ENCODE data around the gene TTC17.

Gene TTC17

GRCh38 chr11:43489869-43490465 lies 131.2 kb downstream of the TTC17 start:
- Histone ChIP-seq H3K36me3 (replicated peaks in 1 of 2; ENCODE audit: control insufficient read depth in 2 of 2, insufficient read depth in 2 of 2, low read length in 2 of 2) (peaks cover 20 to 93% of the 10 kb centered on the region in 2 donors), H2BK120ac (ENCODE audit: low read depth, low read length) (no peak overlapping the region), H2BK12ac (ENCODE audit: low read length) (no peak overlapping the region)

DNA sequence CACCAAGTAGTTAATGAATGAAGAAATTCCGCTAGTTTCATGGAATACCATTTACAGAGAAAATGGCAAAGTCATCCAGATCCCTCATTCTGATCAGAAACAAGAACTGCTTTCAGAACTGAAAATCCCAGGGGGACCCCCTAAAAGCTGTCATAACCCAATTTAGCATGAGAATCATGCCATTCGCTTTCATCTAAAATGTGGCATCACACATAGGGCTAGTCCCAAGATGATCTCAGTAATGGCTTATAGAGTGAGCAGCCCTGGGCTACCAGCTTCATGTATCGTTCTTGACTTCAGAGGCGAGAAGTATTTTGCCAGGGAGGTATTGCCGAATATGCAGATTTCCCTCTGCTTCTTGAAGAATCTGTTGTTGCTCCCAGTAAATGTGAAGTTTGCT lies 134.0 kb downstream of the TTC17 start:
- no peak overlapping the region for H2BK120ac ChIP-seq (ENCODE audit: low read depth, low read length)
- no peak overlapping the region for H3K18ac ChIP-seq (ENCODE audit: low read length)
- H2AFZ ChIP-seq (ENCODE audit: low read length), result no peak overlapping the region
- no peak overlapping the region for H3K27ac ChIP-seq (replicated peaks; ENCODE audit: low read length)
- WGBS, 2 donors (ENCODE audit: extremely low coverage in 2 of 2, insufficient read length in 2 of 2, insufficient replicate concordance in 1 of 2), result no CpG with 5 or more reads among the region's 5 CpGs
- no peak overlapping the region for H3K23ac ChIP-seq (ENCODE audit: low read depth, low read length, poor library complexity)
- no peak overlapping the region for H3K9ac ChIP-seq (ENCODE audit: low read depth, low read length, poor library complexity)
- no peak overlapping the region for H2BK12ac ChIP-seq (ENCODE audit: low read length)
- no peak overlapping the region for H4K91ac ChIP-seq (ENCODE audit: low read depth, low read length, poor library complexity)
- H3K36me3 ChIP-seq (replicated peaks in 1 of 2; ENCODE audit: control insufficient read depth in 2 of 2, insufficient read depth in 2 of 2, low read length in 2 of 2), result peaks cover 20 to 78% of the 10 kb centered on the region in 2 donors
- H3K9me3 ChIP-seq (replicated peaks in 1 of 2; ENCODE audit: control insufficient read depth in 2 of 2, insufficient read depth in 1 of 2, low read depth in 1 of 2, low read length in 2 of 2), result no peaks in the 10 kb centered on the region
- no peak overlapping the region for H4K8ac ChIP-seq (ENCODE audit: low read depth, low read length)
- no peak overlapping the region for H3K14ac ChIP-seq (ENCODE audit: low read length)
- no peak overlapping the region for H2BK5ac ChIP-seq (ENCODE audit: low read length)
- H3K4ac ChIP-seq (ENCODE audit: low read length), result no peak overlapping the region
- peaks cover under 1% of the 10 kb centered on the region for H3K79me1 ChIP-seq (ENCODE audit: low read depth, low read length)
- H3K4me1 ChIP-seq (ENCODE audit: control insufficient read depth in 2 of 2, insufficient read depth in 1 of 2, low read depth in 1 of 2, low read length in 2 of 2), result peaks cover 0 to 2% of the 10 kb centered on the region in 2 donors
- no peak overlapping the region for H2AK5ac ChIP-seq (ENCODE audit: low read depth, low read length)
- no peak overlapping the region for H2BK15ac ChIP-seq (ENCODE audit: low read length)
- H3K4me2 ChIP-seq (ENCODE audit: insufficient read depth, low read length, poor library complexity, severe bottlenecking), result no peak overlapping the region
- no peak for DNase-seq (ENCODE audit: low spot score)
- H3K27me3 ChIP-seq (ENCODE audit: control insufficient read depth in 3 of 3, insufficient read depth in 3 of 3, low read depth in 1 of 3, low read length in 3 of 3), result peaks cover 0 to 2% (median 0%) of the 10 kb centered on the region in 3 experiments
- no peak overlapping the region for H3K4me3 ChIP-seq (ENCODE audit: low read length in 2 of 2)

More at GRCh38 chr11:43489869-43490465, 131.2 kb downstream of the TTC17 start:
- Histone ChIP-seq H3K14ac (ENCODE audit: low read length) (no peak overlapping the region), H4K91ac (ENCODE audit: low read depth, low read length, poor library complexity) (no peak overlapping the region), H3K4ac (ENCODE audit: low read length) (no peak overlapping the region), H2BK15ac (ENCODE audit: low read length) (no peak overlapping the region), H3K79me1 (ENCODE audit: low read depth, low read length) (peaks cover 3% of the 10 kb centered on the region), H4K8ac (ENCODE audit: low read depth, low read length) (no peak overlapping the region), H2BK5ac (ENCODE audit: low read length) (no peak overlapping the region), H3K27me3 (ENCODE audit: control insufficient read depth in 3 of 3, insufficient read depth in 3 of 3, low read depth in 1 of 3, low read length in 3 of 3) (peaks cover 0 to 2% (median 0%) of the 10 kb centered on the region in 3 experiments), H3K4me2 (ENCODE audit: insufficient read depth, low read length, poor library complexity, severe bottlenecking) (no peak overlapping the region), H3K23ac (ENCODE audit: low read depth, low read length, poor library complexity) (no peak overlapping the region), H2AK5ac (ENCODE audit: low read depth, low read length) (no peak overlapping the region), H3K9ac (ENCODE audit: low read depth, low read length, poor library complexity) (no peak overlapping the region), H3K9me3 (replicated peaks in 1 of 2; ENCODE audit: control insufficient read depth in 2 of 2, insufficient read depth in 1 of 2, low read depth in 1 of 2, low read length in 2 of 2) (no peaks in the 10 kb centered on the region), H3K4me1 (ENCODE audit: control insufficient read depth in 2 of 2, insufficient read depth in 1 of 2, low read depth in 1 of 2, low read length in 2 of 2) (no peaks in the 10 kb centered on the region), H3K18ac (ENCODE audit: low read length) (no peak overlapping the region), H3K27ac (replicated peaks; ENCODE audit: low read length) (no peak overlapping the region), H2AFZ (ENCODE audit: low read length) (no peak overlapping the region), H3K4me3 (ENCODE audit: low read length in 2 of 2) (no peak overlapping the region)
- WGBS, 2 donors (ENCODE audit: extremely low coverage in 2 of 2, insufficient read length in 2 of 2, insufficient replicate concordance in 1 of 2), result no CpG with 5 or more reads among the region's 5 CpGs
- no peak for DNase-seq (ENCODE audit: low spot score)

- Histone ChIP-seq H3K4me3 (ENCODE audit: low read length in 2 of 2) (no peak overlapping the region), H4K91ac (ENCODE audit: low read depth, low read length, poor library complexity) (no peak overlapping the region), H3K4me2 (ENCODE audit: insufficient read depth, low read length, poor library complexity, severe bottlenecking) (no peak overlapping the region), H2BK120ac (ENCODE audit: low read depth, low read length) (no peak overlapping the region), H3K9me3 (replicated peaks in 1 of 2; ENCODE audit: control insufficient read depth in 2 of 2, insufficient read depth in 1 of 2, low read depth in 1 of 2, low read length in 2 of 2) (no peaks in the 10 kb centered on the region), H2BK12ac (ENCODE audit: low read length) (no peak overlapping the region), H2BK15ac (ENCODE audit: low read length) (no peak overlapping the region), H3K27ac (replicated peaks; ENCODE audit: low read length) (no peak overlapping the region), H3K23ac (ENCODE audit: low read depth, low read length, poor library complexity) (no peak overlapping the region), H3K9ac (ENCODE audit: low read depth, low read length, poor library complexity) (no peak overlapping the region), H3K27me3 (ENCODE audit: control insufficient read depth in 3 of 3, insufficient read depth in 3 of 3, low read depth in 1 of 3, low read length in 3 of 3) (peaks cover 0 to 2% (median 0%) of the 10 kb centered on the region in 3 experiments), H3K18ac (ENCODE audit: low read length) (no peak overlapping the region), H3K14ac (ENCODE audit: low read length) (no peak overlapping the region), H2AK5ac (ENCODE audit: low read depth, low read length) (no peak overlapping the region), H4K8ac (ENCODE audit: low read depth, low read length) (no peak overlapping the region), H3K79me1 (ENCODE audit: low read depth, low read length) (no peaks in the 10 kb centered on the region), H2AFZ (ENCODE audit: low read length) (no peak overlapping the region), H2BK5ac (ENCODE audit: low read length) (no peak overlapping the region), H3K36me3 (replicated peaks in 1 of 2; ENCODE audit: control insufficient read depth in 2 of 2, insufficient read depth in 2 of 2, low read length in 2 of 2) (peaks cover 20 to 73% of the 10 kb centered on the region in 2 donors), H3K4ac (ENCODE audit: low read length) (no peak overlapping the region), H3K4me1 (ENCODE audit: control insufficient read depth in 2 of 2, insufficient read depth in 1 of 2, low read depth in 1 of 2, low read length in 2 of 2) (peaks cover 0 to 2% of the 10 kb centered on the region in 2 donors)
- DNase-seq (ENCODE audit: low spot score), result no peak
- no CpG with 5 or more reads among the region's 5 CpGs for WGBS, 2 donors (ENCODE audit: extremely low coverage in 2 of 2, insufficient read length in 2 of 2, insufficient replicate concordance in 1 of 2)
Observed at GRCh38 chr11:43493431-43493830, 134.7 kb downstream of the TTC17 start.

DNA sequence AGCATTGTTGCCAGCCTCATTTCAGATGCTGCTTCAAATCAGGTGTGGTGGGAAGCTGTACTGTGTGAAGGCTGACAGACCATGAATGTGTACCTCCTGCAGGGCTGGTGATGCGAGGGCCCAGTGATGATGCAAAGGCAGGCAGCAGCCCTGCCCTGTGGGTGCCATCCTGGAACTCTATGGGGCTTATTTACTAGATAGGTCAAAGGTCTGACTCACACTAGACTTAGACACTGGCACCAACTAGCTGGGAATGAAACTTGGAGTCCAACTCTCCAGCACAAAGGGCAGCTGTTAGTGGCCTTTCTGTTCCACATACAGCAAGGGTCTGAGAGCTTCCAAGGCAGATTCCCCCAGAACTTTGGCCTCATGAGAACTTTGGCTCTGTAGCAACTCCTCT lies 138.4 kb downstream of the TTC17 start:
- Histone ChIP-seq H3K79me1 (ENCODE audit: low read depth, low read length) (no peaks in the 10 kb centered on the region), H2BK12ac (ENCODE audit: low read length) (no peak overlapping the region), H3K36me3 (replicated peaks in 1 of 2; ENCODE audit: control insufficient read depth in 2 of 2, insufficient read depth in 2 of 2, low read length in 2 of 2) (peaks cover 10 to 37% of the 10 kb centered on the region in 2 donors), H3K27ac (replicated peaks; ENCODE audit: low read length) (no peak overlapping the region), H3K23ac (ENCODE audit: low read depth, low read length, poor library complexity) (no peak overlapping the region), H2AFZ (ENCODE audit: low read length) (no peak overlapping the region), H3K27me3 (ENCODE audit: control insufficient read depth in 3 of 3, insufficient read depth in 3 of 3, low read depth in 1 of 3, low read length in 3 of 3) (no peaks in the 10 kb centered on the region), H3K14ac (ENCODE audit: low read length) (no peak overlapping the region), H3K4ac (ENCODE audit: low read length) (no peak overlapping the region), H3K4me1 (ENCODE audit: control insufficient read depth in 2 of 2, insufficient read depth in 1 of 2, low read depth in 1 of 2, low read length in 2 of 2) (peaks cover 0 to 2% of the 10 kb centered on the region in 2 donors), H2BK15ac (ENCODE audit: low read length) (no peak overlapping the region), H3K9ac (ENCODE audit: low read depth, low read length, poor library complexity) (no peak overlapping the region), H2BK5ac (ENCODE audit: low read length) (no peak overlapping the region), H3K9me3 (replicated peaks in 1 of 2; ENCODE audit: control insufficient read depth in 2 of 2, insufficient read depth in 1 of 2, low read depth in 1 of 2, low read length in 2 of 2) (peaks cover 0 to 5% of the 10 kb centered on the region in 2 donors), H4K8ac (ENCODE audit: low read depth, low read length) (no peak overlapping the region), H3K18ac (ENCODE audit: low read length) (no peak overlapping the region), H2BK120ac (ENCODE audit: low read depth, low read length) (no peak overlapping the region), H3K4me3 (ENCODE audit: low read length in 2 of 2) (no peak overlapping the region), H3K4me2 (ENCODE audit: insufficient read depth, low read length, poor library complexity, severe bottlenecking) (no peak overlapping the region), H2AK5ac (ENCODE audit: low read depth, low read length) (no peak overlapping the region), H4K91ac (ENCODE audit: low read depth, low read length, poor library complexity) (no peak overlapping the region)
- no CpG with 5 or more reads among the region's 1 CpG for WGBS, 2 donors (ENCODE audit: extremely low coverage in 2 of 2, insufficient read length in 2 of 2, insufficient replicate concordance in 1 of 2)
- DNase-seq (ENCODE audit: low spot score), result no peak

Data from neuronal stem cell (in vitro differentiated cells).